ENCODE results near the gene SORT1. TPM values are rescaled to one million over a fixed set of nuclear protein-coding genes. Genes with fewer than 3 reads are reported as not detected.

Gene SORT1
- total and polyA plus RNA-seq, 2 of the 8 experiments (the other 6 are each of a cell fraction or from before 2014, with no cell fraction given): 18.7 to 69.6 TPM

- Histone ChIP-seq H3K9me3 (ENCODE audit: insufficient read depth in 2 of 2, low read depth in 1 of 2, low read length in 1 of 2) (no peaks in the 10 kb centered on the region), H4K20me1 (replicated peaks in 1 of 2; ENCODE audit: control insufficient read depth in 1 of 2, insufficient read depth in 2 of 2, low read length in 2 of 2) (no peaks in the 10 kb centered on the region), H3K4me3 (ENCODE audit: extremely low read depth in 1 of 4, insufficient read depth in 2 of 4, low read depth in 3 of 4, low read length in 4 of 4) (no peak overlapping the region), H4K5ac (ENCODE audit: insufficient read length, low read depth, low read length) (no peak overlapping the region), H4K91ac (replicated peaks; ENCODE audit: insufficient read length, low read length) (no peak overlapping the region), H3K36me3 (ENCODE audit: control insufficient read depth in 2 of 4, insufficient read depth in 4 of 4, low read length in 3 of 4) (no peaks in the 10 kb centered on the region), H4K8ac (ENCODE audit: extremely low read depth, insufficient read depth, low read length) (no peak overlapping the region), H2AK5ac (ENCODE audit: low read depth, low read length) (no peak overlapping the region), H3K27me3 (replicated peaks in 1 of 4; ENCODE audit: control insufficient read depth in 3 of 4, extremely low read depth in 1 of 4, insufficient read depth in 3 of 4, low read length in 3 of 4) (no peaks in the 10 kb centered on the region; a peak in 1 of 7 replicates), H3K14ac (ENCODE audit: insufficient read length) (no peak overlapping the region), H3K27ac (ENCODE audit: low read depth, low read length) (no peak overlapping the region), H3K56ac (replicated peaks; ENCODE audit: insufficient read length, low read depth, low read length) (no peak overlapping the region), H3K18ac (ENCODE audit: extremely low read depth, low read length) (0 out of 2 replicates have a peak overlapping the region, but pooled peaks have one; percentile 26), H3K4ac (replicated peaks; ENCODE audit: insufficient read length, low read depth, low read length) (no peak overlapping the region), H3K23ac (ENCODE audit: insufficient read length) (no peak overlapping the region), H3K23me2 (ENCODE audit: low read depth, low read length) (no peaks in the 10 kb centered on the region), H2BK120ac (replicated peaks; ENCODE audit: low read depth, low read length) (no peak overlapping the region), H2BK12ac (ENCODE audit: low read depth, low read length) (no peak overlapping the region), H3K4me2 (ENCODE audit: insufficient read depth in 1 of 2, low read depth in 2 of 2, low read length in 2 of 2) (no peak overlapping the region), H3K79me1 (ENCODE audit: low read depth, low read length) (no peaks in the 10 kb centered on the region), H2AFZ (ENCODE audit: low read length) (peak overlapping the region; percentile 1; the same call in 1 of the 2 replicates), H2BK15ac (ENCODE audit: low read length) (no peak overlapping the region), H2BK5ac (ENCODE audit: low read depth, low read length) (no peak overlapping the region), H2BK20ac (ENCODE audit: low read length) (no peak overlapping the region), H3K79me2 (ENCODE audit: control insufficient read depth in 1 of 2, insufficient read depth in 2 of 2, low read length in 2 of 2) (no peaks in the 10 kb centered on the region), H3K9ac (replicated peaks in 1 of 4; ENCODE audit: extremely low read depth in 1 of 4, low read depth in 3 of 4, low read length in 3 of 4) (no peak overlapping the region), H3K4me1 (replicated peaks in 1 of 4; ENCODE audit: control insufficient read depth in 3 of 4, insufficient read depth in 4 of 4, low read length in 3 of 4) (no peaks in the 10 kb centered on the region)
- ChIA-PET CTCF (ENCODE audit: partially characterized antibody) (interaction anchor here (0.6 to 2.6 kb wide), 6 partner anchors 13 to 264 kb away, joined by 3 to 14 read pairs (median 6); no protein-coding TSS in a partner anchor), POLR2A (ENCODE audit: partially characterized antibody) (interaction anchor here (0.9 to 1.5 kb wide), 3 partner anchors 10 to 16 kb away, joined by 3 to 7 read pairs (median 6); partner anchors contain the start of gene PSRC1)
- no peak for FAIRE-seq
- DNase-seq (ENCODE audit: low read depth in 1 of 2, low spot score in 2 of 2): no peak
- 87% methylated on average over 9 of the region's 9 CpGs; no CpG with 5 or more reads in 1 of the 2 experiments for WGBS, 2 experiments (ENCODE audit: extremely low coverage in 1 of 2, insufficient coverage in 1 of 2, insufficient read length in 1 of 2, insufficient replicate concordance in 2 of 2, low coverage in 1 of 2, low lambda C conversion rate in 2 of 2, missing lambda C conversion rate in 1 of 2)
- TF ChIP-seq, protein P1, sequence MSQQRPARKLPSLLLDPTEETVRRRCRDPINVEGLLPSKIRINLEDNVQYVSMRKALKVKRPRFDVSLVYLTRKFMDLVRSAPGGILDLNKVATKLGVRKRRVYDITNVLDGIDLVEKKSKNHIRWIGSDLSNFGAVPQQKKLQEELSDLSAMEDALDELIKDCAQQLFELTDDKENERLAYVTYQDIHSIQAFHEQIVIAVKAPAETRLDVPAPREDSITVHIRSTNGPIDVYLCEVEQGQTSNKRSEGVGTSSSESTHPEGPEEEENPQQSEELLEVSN (IDR thresholded peaks at IDR 0.05): no peak
- TF ChIP-seq SP2 (IDR thresholded peaks at IDR 0.05; ENCODE audit: low read length) (no peak), RAD21 (IDR thresholded peaks at IDR 0.05 in 1 of 2, conservative IDR thresholded peaks at IDR 0.05 in 1 of 2; ENCODE audit: low read depth in 2 of 2, low read length in 2 of 2) (no peak), RXRA (IDR thresholded peaks at IDR 0.05; ENCODE audit: insufficient read depth, low read depth, low read length) (no peak), RFX5 (IDR thresholded peaks at IDR 0.05; ENCODE audit: borderline replicate concordance, low read depth, low read length) (no peak), EZH2 (IDR thresholded peaks at IDR 0.05; ENCODE audit: low read depth, low read length, severe bottlenecking) (no peak), SIN3A (conservative IDR thresholded peaks at IDR 0.05 in 1 of 2, IDR thresholded peaks at IDR 0.05 in 1 of 2; ENCODE audit: low read depth in 1 of 2, low read length in 2 of 2) (no peak), SUZ12 (IDR thresholded peaks at IDR 0.05; ENCODE audit: low read length) (no peak), HDAC2 (IDR thresholded peaks at IDR 0.05; ENCODE audit: borderline replicate concordance in 1 of 2, low read depth in 2 of 2, low read length in 2 of 2) (no peak), GABPA (IDR thresholded peaks at IDR 0.05; ENCODE audit: borderline replicate concordance, insufficient read depth, low read length) (no peak)
- TF ChIP-seq, protein P2, sequence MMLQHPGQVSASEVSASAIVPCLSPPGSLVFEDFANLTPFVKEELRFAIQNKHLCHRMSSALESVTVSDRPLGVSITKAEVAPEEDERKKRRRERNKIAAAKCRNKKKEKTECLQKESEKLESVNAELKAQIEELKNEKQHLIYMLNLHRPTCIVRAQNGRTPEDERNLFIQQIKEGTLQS (IDR thresholded peaks at IDR 0.05; ENCODE audit: insufficient read depth, low read depth, low read length): no peak
Observed at GRCh38 chr1:109292364-109292763, 105.4 kb downstream of the SORT1 start.
